DMS153 (cell line): Measurements from ENCODE around the gene MAML3.
A peak's percentile ranks its signal among the peaks of the same experiment; 100 is the strongest.

Experiments used
- DNase-seq: peaks from one replicate; lab custom pipeline; 2025; lab: John Stamatoyannopoulos, UW

Gene MAML3

DNA sequence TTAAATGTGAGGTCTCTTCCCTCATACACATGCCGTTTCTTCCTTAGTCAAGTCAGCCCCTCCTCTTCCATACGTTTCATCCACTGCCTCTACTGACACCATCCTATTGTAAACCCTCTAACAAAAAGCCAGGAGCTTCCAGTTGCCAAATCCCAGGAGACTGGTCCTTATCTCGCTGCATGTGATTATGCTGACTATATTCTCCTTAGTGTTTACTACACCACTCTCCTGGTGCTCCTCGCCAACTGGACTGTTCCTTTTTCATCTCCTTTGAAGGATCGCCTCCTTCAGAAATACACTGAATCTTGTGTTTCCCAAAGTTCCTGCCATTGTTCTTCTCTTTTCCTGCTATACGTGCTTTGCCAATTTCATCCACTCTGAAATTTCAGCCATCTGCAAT is 27.7 kb downstream of the MAML3 start:
- no peak for DNase-seq

DNA sequence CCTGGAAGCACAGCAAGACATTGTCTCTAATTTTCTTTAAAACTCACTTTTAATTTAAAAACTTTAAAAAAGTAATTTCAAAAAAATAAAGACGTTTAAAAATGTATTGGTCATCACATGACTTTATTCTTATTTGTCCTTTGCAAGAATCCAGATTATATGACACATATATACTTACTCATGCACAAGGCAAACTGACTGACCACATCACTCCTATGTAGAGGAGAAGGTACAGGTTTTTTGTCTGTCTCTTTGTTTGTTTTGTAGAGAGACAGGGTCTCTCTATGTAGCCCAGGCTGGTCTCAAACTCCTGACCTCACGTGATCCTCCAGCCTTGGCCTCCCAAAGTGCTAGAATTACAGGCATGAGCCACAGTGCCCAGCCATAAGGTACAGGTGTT is 28.6 kb downstream of the MAML3 start:
- DNase-seq = no peak

DNA sequence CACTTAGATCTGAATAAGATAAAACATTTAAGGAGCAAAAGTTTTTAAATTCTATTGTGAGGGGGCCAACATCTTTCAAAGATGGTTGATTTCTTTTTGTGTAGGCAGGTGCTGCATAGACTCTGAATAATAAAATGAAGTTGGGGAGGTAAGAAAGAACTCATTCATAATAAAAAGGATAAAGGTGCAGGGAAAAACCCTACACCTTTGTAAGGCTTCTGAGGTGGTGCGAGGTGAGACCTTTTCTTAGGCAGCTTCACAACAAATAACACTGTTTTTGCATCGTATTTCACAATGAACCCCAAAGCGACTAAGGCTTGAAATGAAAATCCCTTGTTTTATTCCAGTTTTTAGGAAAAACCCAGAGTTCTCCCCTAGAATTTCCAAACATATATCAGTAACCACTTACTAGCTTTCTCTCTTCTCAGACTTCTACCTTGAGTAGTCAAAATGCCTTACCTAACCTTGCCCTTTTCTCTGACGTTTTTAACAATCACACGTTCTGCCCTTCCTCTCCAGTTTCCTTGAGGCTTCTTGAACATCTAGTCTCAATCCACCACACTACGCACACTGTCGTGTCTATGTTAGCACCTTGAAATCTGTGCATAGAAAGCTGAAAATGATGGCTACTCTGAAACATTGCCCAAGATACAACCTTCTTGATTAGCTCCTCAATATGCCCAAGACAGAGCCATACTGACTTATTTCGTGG is 30.2 kb downstream of the MAML3 start:
- DNase-seq = no peak

DNA sequence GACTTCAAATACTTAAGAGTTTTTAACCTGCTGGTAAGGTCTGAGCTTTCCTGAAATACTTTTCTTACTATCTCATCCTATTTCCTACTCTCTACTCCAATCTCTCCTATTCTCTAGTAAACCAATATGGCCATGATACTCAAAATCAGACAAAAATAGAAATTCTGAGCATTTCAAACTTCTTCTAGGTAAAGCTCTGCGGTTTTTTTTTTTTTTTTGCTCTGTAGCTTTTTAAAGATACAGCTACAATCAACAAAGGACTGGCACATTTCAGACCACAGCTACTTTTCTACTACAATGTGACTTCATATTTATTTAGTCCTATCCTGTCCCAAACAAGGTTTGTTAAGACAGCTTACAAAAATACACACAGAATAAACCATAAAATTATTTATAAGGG is 31.1 kb downstream of the MAML3 start:
- DNase-seq = no peak

DNA sequence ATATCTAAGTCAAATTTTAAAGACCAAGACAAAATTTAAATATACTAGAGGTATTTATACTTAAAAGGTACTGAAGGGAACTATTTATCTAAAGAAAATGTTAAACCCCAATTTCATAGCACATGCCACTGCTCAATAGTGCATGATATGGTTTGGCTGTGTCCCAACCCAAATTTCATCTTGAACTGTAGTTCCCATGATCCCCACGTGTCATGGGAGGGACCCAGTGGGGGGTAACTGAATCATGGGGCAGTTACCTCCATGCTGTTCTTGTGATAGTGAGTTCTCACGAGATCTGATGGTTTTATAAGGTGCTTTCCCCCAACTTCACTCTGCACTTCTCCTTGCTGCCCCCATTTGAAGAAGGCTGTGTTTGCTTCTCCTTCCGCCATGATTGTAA is 32.3 kb downstream of the MAML3 start:
- DNase-seq = no peak

DNA sequence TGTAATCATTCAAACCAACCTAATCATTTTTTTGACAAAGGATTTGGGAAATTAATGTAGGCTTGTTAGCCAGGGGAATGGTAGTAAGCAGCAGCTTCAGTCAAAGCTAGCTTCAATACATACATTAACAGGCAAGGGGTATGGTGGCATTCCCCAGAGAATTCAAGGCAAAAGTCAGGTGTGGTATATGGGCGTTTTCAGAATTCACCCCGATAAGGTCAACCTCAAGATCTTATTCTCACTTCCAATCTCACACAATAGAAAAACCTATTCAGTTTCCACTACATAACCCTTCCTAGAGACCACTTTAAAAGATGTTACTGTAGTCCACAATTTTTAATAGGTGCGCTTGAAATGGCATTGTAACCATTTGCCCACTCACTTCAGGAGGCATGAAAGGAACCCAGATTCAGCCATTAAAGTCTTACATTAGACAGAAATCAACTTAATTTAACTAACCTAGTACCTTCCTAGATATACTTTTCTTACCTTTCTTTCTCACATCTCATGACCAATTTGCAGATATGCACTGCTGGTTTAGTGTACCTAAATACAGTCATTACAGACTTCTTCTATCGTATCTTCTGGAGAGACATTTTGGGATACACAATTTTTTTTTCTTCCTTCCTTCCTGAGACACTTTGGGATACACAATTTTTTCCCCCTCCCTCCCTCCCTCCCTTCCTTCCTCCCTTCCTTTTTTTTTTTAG is 34.9 kb downstream of the MAML3 start:
- no peak for DNase-seq

DNA sequence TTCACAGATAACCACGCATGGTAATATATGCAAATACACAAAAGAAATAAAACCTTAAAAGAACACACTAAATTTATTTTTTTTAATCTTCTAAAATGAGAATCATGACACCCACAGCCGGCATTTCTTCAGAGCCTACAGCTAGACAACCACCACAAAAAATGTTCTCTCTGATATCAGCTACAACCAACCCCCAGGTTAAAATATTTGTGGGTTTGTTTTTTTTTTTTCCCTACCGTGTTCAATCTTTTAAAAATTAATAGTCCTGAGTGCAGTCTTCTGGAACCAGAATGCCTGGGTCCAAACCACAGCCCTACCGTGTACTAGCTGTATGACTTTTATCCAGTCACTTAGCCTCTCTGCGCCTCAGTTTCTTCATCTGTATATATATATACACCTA is 36.0 kb downstream of the MAML3 start:
- no peak for DNase-seq

DNA sequence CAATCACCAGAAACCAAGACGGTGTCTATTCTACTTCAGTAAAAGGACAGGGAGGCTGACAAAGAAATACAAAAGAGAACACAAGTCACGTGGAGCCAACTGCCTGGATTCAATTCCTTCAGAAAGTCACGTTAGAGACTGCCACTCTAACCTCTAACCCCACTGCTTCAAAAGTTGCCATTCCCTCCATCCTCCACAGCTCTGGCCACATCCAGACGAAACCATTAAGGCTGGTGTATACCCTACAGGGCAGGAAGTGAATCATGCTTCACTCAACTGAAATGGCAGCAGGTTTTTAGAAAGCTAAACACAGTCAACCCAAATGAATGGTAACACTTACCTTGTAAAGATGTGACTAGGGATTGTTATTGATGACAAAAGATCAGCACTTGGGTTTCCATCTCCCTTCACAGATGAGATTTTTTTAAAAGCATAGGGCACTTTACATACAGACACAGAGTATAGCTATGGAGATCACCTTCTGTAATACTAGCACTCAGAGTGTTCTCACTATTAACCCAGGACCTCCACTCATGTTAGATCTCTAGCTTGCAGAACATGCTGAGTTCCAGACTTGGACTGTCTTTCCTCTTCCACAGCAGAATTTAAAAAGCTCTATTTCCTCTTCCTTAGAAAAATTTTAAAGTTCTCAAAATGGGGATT is 37.4 kb downstream of the MAML3 start:
- DNase-seq = peak; percentile 16

DNA sequence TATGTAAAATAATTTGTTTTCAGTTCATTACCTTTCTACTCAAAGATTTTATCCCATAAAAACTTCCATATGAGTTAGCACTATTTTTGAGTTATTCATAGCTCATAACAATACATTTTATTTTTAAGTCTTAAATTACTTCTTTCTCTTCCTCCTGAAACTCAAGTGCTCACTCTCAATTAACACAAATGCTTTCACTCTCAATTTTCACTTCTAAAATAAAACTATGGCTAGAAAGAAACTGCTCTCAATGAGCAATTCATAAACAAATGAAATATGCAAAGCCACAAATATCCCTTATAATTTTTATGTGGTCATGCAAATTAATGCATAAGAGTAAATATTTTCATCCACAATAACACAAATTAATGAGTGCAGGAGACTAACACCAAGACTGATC is 38.8 kb downstream of the MAML3 start:
- DNase-seq = no peak

DNA sequence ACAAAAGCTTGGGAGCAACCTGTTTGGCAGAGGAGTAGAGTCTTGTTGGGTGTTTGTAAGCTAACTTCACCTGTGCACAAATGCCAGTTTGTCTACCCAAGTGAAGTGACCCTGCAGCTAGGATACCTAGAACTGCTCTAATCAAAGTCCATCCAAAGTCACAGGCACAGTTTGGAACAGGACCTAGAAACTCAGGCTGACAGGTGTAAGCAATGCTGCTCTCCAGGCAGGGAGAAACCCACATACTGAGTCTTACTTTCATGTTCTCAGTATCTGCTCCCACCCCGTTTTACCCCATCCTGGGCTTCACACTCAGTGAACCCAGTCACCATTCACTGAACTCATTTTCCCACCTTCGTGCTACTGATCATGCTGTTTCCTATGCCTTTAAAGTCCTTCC is 40.3 kb downstream of the MAML3 start:
- DNase-seq = no peak

DNA sequence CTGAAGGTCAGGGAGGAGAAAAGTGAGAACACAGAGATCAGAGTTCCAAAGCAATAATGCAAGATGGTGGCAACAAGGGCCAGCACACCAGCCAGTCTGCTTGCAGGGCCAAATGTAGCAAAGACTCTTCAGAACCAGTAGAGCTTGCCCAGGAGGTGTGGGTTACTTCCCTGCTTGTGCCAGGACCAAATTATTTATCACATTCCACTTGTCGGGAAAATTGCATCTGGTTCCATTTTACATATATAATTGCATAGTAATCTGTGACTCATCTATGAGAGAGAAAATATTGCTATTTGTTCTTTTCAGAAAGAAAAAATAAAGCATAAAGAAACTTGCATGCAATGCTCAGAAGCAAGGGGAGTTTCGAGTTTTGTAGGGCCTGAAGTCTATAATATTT is 41.4 kb downstream of the MAML3 start:
- no peak for DNase-seq

DNA sequence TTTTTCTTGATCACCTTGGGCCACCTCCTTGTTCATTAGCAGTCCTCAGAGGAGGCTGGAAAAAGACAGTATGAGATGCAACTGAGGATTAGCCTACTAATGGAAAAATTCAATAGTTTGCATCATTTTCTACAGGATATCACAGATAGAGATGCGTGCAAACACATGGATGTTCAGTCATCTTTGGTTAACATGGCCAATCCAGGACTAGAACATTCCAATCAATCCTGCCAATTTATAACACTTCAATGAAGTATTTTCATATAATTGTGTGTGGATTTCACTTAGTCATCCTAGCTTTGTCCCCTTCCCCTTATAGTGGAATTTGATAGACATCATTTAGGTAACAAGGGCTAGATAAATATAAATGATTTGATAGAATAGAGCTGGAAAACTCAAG is 42.7 kb downstream of the MAML3 start:
- DNase-seq = no peak

DNA sequence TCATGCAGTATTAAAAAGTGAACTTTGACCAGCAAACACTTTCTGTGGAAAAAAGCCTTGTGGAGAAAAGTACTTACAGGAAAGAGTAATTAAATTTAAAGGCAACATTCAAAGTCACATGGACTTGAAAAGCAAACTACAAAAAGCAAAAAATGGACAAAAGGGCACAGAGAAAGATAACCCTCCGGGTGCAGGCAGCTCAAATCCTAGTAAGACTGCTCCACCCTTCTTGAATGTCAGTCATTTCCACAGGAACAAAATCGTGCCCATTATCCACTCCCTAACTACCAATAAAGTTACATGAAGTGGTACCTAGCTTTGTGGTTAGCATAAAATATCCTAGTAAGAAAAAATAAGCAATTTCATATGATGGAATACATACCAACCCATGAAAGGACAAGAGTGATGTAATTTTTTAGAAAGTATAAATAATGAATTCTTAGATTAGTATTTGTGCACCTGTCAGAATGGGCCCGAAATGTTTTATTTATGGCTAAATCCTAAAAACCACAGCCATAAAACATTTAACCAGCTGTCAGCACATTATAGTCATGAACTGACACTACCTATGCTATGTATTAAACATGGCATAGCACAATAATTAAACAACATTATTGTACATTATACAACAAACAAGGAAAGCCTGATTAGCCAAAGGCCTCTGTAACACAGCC is 43.3 kb downstream of the MAML3 start:
- DNase-seq = no peak

DNA sequence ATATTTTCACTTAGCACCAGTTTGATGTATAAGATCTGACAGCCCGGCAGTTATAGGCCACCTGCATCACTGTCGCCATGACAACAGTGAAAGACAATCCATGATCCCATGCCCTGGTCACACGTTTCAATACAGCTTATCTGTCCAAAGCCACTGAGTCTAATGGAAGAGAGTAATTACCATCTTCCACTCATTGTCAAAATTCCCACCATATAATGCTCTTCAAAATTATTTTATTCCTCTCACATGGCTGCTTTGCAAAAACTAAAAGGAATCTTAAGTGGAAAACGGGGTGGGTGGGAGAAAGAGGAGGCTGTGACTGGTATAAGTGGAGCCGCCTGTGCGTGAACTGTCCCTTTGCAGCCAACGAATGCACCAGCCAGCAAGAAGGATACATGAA is 44.2 kb downstream of the MAML3 start:
- DNase-seq = peak; percentile 50

DNA sequence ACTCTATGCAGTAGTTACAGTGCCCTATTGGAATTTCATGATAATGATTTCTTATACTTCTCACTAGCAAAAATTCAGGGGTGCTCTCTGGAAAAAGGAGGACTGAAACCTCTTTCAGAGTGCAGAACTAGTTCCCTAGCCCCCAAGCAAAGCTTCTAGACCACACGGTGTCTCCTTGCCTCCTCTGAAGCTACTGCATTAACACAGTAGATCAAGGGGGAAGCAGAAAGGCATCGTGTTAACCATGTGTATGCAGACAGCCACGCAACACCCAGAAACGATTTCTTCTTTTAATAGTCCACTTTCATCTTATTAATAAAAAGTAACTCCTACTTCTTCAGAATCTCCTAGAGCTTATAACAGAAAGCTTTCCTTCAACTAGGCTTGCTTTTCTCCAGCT is 44.7 kb downstream of the MAML3 start:
- no peak for DNase-seq

DNA sequence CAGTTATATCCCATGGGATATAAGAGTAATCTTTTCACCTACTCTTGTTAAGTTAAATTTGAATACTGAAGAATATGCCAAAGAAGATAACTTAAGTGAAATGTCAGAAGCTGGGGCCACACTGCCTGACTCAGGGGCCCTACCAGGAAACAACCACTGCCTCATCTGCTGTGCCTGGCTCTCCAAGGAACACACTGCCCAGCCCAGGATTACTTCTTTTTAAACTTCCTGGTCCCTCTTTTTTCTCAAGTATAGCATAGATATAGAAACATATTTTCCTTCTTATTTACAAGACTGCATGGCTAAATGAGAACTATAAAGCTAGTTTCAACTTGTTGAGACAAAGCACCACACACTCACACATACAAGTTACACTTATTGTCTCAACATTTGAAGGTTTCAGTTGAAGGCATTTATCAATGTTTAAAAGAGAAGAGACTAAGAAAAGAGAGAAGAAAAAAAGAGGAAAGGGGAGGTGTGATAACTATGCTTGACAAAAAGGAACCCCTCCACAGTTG is 45.2 kb downstream of the MAML3 start:
- DNase-seq = no peak

DNA sequence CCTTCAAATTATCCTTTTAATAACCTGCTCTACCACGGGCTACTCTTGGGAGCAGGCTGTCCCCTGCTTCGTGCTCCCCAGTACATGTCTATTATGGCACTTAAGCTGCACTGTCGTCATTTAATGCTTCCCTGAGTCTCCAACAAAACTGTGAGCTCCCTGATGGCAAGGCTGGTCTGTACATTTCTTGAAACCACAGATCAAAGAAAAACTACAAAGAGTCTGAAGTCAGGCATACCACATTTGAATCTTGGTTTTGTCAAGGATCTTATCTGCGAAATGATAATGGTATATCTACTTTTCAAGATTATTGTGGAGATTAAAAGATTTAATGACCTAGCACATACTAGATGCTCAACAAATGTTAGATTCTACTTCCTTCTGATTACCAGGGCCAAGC is 45.7 kb downstream of the MAML3 start:
- DNase-seq = no peak

DNA sequence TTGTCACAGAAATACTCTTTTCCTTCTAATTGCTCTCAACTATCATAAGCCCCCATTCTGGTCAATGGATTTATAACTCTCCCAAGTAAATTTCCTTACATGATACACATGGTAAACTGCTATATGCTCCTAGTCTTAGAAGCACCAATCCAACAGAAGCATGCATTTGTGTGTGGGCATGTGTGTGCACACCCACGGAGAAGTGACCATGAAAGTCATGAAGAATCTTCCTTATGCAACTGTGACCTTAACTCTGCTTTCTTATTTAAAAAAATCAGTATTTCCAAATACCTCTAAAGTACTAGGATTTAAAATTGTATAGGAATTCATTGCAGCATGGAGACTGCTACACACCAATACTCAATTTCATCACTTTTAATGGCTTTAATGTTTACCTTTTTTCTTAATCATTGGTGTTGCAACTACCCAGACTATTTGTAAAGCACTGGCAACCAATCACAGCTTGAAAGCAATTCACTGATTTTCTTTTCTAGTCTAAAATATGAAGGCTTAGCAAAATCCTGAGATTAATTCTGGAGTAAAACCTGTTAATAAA is 47.6 kb downstream of the MAML3 start:
- no peak for DNase-seq

DNA sequence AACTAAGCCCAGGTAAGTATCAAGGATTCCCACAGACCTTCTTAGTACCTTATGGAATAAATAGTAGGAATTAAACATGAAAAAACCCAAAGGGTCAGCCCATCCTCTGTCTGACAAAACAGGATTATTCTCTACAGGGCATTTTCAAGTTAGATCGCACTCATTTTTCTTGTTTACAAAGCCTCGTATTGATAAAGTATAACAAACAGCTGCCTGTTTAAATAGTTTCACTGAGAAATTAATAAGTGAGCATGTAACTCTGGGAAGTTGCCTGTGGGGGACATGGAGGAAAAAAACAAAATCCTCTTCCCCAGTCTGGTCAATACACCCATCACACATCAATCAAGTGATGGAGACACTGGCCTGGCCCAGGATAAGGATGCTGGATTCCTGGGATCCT is 48.5 kb downstream of the MAML3 start:
- DNase-seq = no peak

DNA sequence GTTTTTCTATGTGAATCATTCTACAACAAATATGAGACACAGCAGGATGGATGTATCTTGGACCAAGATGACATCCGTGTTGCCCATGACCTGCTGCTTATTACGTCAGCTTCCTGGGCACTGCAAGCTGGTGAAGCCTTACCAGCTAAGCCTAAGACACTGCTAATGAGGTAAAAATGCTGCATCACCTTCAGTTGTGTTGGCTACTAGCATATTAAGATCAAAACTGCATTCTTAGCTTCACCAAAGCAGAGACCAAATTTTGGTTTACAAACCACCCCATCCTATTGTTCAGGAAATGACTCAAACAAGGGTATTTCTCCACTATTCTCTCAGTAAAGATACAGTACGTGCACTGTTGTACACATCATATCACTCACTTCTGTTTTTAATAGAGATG is 50.3 kb downstream of the MAML3 start:
- no peak for DNase-seq

DNA sequence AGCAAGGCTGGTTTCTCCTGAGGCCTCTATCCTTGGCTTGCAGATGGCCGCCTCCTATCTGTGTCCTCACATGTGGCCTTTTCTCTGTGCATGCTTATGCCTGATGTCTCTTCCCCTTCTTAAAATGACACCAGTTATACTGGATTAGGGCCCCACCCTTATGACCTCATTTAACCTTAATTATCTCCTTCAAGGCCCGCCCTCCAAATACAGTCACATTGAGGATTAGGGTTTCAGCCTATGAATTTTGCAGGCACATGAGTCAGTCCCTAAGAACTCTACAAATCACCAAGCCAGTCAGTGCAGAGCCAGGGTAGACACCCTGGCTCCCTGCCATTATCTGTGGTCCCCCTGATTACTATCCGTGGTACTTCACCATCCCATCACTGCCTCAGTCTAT is 51.6 kb downstream of the MAML3 start:
- no peak for DNase-seq

DNA sequence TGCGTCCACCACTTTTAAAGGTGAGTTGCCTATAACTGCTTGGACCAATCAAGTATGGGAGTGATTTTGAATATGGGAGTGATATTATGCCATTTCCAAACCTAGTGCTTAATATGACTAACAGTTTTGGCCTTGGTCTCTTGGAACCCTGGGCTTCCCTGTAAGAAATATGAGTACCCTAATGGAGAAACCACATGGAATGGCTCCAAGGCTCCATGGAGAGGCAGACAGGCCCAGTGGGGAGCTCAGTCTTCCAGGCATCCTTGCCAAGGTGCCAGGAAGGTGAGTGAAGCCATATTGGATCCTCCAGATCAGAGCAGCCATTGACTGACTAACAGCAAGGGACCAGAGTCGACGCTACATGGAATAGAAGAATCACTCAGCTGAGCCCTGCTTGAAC is 53.2 kb downstream of the MAML3 start:
- DNase-seq = no peak
